Panc1 (cell line): Measurements from ENCODE around the gene SH3GLB2. TPM values are rescaled to one million over a fixed set of nuclear protein-coding genes. Genes with fewer than 3 reads are reported as not detected.

Experiments used
- ATAC-seq: fragments of 200-7000 bp; cut with Tn5 transposase; 2 replicates; pipeline ENCODE4 v1.9.1; 2020; ENCODE audit warnings: mild to moderate bottlenecking, moderate library complexity
- BruUV-seq: library from RNA; stranded (reverse); fragments of 400-500 nt; replicated peaks from 2 replicates; lab custom pipeline; 2021; lab: Mats Ljungman, UMichigan
- CTCF ChIA-PET: fragments of 300-600 bp; sonication (Branson Sonifier 250); formaldehyde crosslinking; loops from one replicate; lab custom pipeline; 2022; ENCODE audit warnings: antibody characterized with exemption; lab: Charles Lee
- POLR2A ChIA-PET: fragments of 300-600 bp; sonication (Branson Sonifier 250); formaldehyde crosslinking; loops from one replicate; lab custom pipeline; 2022; ENCODE audit warnings: antibody characterized with exemption; lab: Charles Lee
- DNase-seq: peaks from one replicate; pipeline ENCODE4 v3.0.0-alpha.2; 2010; ENCODE audit warnings: low read depth, low spot score
- H3K27ac ChIP-seq: 2 replicates; pipeline ENCODE4 v1.5.1; 2011; ENCODE audit warnings: mild to moderate bottlenecking, low read length, inconsistent platforms
- H3K27me3 ChIP-seq: fragments of 200-500 bp; sonication (Bioruptor generic); 2 replicates; pipeline ENCODE4 v1.6.0; 2014; ENCODE audit warnings: low read length, inconsistent platforms; ENCODE audit not compliant: control insufficient read depth, insufficient read depth
- H3K36me3 ChIP-seq: fragments of 200-500 bp; sonication (Bioruptor generic); 2 replicates; pipeline ENCODE4 v1.5.1; 2014; ENCODE audit warnings: inconsistent platforms, mild to moderate bottlenecking, low read length, moderate library complexity; ENCODE audit not compliant: control insufficient read depth, insufficient read depth
- H3K4me1 ChIP-seq: 2 replicates; pipeline ENCODE4 v1.5.1; 2011; ENCODE audit warnings: inconsistent platforms, mild to moderate bottlenecking, low read length, moderate library complexity; ENCODE audit not compliant: control insufficient read depth, insufficient read depth
- H3K4me3 ChIP-seq, 2 experiments: 2 replicates each; pipeline ENCODE4 v1.5.1; 2011 to 2012; ENCODE audit warnings: low read depth in 2 of 2, low read length in 2 of 2, mild to moderate bottlenecking in 2 of 2, inconsistent platforms in 1 of 2, moderate library complexity in 1 of 2
- H3K9me3 ChIP-seq: fragments of 200-500 bp; sonication (Bioruptor generic); 2 replicates; pipeline ENCODE4 v1.5.1; 2014; ENCODE audit warnings: low read depth, mild to moderate bottlenecking, inconsistent platforms, low read length, moderate library complexity; ENCODE audit not compliant: control insufficient read depth, insufficient read depth
- POLR2AphosphoS5 ChIP-seq: IDR thresholded peaks from 2 replicates; pipeline ENCODE4 v1.6.1; 2012; ENCODE audit warnings: mild to moderate bottlenecking, low read depth, low read length, moderate library complexity
- SIN3A ChIP-seq: IDR thresholded peaks from 2 replicates; pipeline ENCODE4 v1.6.1; 2012; ENCODE audit warnings: low read depth, mild to moderate bottlenecking, low read length, moderate library complexity, borderline replicate concordance; ENCODE audit not compliant: insufficient read depth
- TCF7L2 ChIP-seq: IDR thresholded peaks from 2 replicates; pipeline ENCODE4 v1.6.1; 2011; ENCODE audit warnings: mild to moderate bottlenecking, low read depth, low read length, inconsistent platforms
- in situ Hi-C: cut with HindIII; loops from 2 replicates; pipeline ENCODE4 v1.10.0; 2016; ENCODE audit warnings: low sequenced_read_pairs, low pct_unique_long_range_greater_than_20kb
- intact Hi-C: fragments of 100-400 bp; cut with micrococcal nuclease; formaldehyde crosslinking; loops from one replicate; pipeline ENCODE4 v1.10.0; 2022; ENCODE audit not compliant: unreplicated experiment
- total RNA-seq: library from RNA; stranded (reverse); gene quantifications from one replicate; pipeline ENCODE4 v1.2.1, GENCODE V29; 2021; ENCODE audit not compliant: unreplicated experiment
- TF ChIP-seq, protein P1 (sequence below): fragments of 450-650 bp; IDR thresholded peaks from 2 replicates; pipeline ENCODE4 v1.5.1; 2017; ENCODE audit warnings: mild to moderate bottlenecking
- TF ChIP-seq, protein P2 (sequence below), 2 experiments: IDR thresholded peaks; 2 replicates each; pipeline ENCODE4 v1.6.1; 2011 to 2012; ENCODE audit warnings: low read depth in 2 of 2, control low read depth in 1 of 2, low read length in 1 of 2, mild to moderate bottlenecking in 1 of 2, moderate library complexity in 1 of 2; ENCODE audit not compliant: insufficient read depth in 1 of 2

Gene SH3GLB2
- total RNA-seq, 1 experiment from 2014 or later = 68.3 TPM

DNA sequence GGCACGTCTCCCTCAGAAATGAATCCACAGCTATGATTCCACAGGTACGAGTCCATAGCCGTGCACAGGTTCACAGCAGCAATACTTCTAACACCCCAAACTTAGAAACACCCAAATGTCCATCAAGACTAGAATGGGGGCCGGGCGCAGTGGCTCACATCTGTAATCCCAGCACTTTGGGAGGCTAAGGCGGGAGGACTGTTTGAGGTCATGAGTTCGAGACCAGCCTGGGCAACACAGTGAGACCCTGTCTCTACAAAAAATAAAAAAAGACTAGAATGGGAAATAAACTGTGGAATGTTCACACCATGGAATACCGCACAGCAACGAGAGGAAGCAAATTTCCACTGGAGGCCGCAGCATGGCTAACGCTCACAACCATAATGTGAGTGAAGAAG, 48.5 kb upstream of the SH3GLB2 start:
- no peaks in the 10 kb centered on the region for H3K9me3 ChIP-seq
- POLR2A ChIA-PET = no interaction called here
- no peak overlapping the region for H3K27ac ChIP-seq
- H3K36me3 ChIP-seq = 0 out of 2 replicates have a peak, but pooled peaks cover 2% of the 10 kb centered on the region
- in situ Hi-C loops (no loop called here), intact Hi-C loops (no loop called here)
- CTCF ChIA-PET = no interaction called here
- no peaks in the 10 kb centered on the region for H3K27me3 ChIP-seq
- TF ChIP-seq, protein P1, sequence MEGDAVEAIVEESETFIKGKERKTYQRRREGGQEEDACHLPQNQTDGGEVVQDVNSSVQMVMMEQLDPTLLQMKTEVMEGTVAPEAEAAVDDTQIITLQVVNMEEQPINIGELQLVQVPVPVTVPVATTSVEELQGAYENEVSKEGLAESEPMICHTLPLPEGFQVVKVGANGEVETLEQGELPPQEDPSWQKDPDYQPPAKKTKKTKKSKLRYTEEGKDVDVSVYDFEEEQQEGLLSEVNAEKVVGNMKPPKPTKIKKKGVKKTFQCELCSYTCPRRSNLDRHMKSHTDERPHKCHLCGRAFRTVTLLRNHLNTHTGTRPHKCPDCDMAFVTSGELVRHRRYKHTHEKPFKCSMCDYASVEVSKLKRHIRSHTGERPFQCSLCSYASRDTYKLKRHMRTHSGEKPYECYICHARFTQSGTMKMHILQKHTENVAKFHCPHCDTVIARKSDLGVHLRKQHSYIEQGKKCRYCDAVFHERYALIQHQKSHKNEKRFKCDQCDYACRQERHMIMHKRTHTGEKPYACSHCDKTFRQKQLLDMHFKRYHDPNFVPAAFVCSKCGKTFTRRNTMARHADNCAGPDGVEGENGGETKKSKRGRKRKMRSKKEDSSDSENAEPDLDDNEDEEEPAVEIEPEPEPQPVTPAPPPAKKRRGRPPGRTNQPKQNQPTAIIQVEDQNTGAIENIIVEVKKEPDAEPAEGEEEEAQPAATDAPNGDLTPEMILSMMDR = no peak
- TF ChIP-seq SIN3A = no peak
- no peak for TF ChIP-seq POLR2AphosphoS5
- TF ChIP-seq TCF7L2 = no peak
- TF ChIP-seq, protein P2, sequence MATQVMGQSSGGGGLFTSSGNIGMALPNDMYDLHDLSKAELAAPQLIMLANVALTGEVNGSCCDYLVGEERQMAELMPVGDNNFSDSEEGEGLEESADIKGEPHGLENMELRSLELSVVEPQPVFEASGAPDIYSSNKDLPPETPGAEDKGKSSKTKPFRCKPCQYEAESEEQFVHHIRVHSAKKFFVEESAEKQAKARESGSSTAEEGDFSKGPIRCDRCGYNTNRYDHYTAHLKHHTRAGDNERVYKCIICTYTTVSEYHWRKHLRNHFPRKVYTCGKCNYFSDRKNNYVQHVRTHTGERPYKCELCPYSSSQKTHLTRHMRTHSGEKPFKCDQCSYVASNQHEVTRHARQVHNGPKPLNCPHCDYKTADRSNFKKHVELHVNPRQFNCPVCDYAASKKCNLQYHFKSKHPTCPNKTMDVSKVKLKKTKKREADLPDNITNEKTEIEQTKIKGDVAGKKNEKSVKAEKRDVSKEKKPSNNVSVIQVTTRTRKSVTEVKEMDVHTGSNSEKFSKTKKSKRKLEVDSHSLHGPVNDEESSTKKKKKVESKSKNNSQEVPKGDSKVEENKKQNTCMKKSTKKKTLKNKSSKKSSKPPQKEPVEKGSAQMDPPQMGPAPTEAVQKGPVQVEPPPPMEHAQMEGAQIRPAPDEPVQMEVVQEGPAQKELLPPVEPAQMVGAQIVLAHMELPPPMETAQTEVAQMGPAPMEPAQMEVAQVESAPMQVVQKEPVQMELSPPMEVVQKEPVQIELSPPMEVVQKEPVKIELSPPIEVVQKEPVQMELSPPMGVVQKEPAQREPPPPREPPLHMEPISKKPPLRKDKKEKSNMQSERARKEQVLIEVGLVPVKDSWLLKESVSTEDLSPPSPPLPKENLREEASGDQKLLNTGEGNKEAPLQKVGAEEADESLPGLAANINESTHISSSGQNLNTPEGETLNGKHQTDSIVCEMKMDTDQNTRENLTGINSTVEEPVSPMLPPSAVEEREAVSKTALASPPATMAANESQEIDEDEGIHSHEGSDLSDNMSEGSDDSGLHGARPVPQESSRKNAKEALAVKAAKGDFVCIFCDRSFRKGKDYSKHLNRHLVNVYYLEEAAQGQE (IDR thresholded peaks at IDR 0.05; ENCODE audit: insufficient read depth in 1 of 2, low read depth in 2 of 2, low read length in 1 of 2) = no peak
- DNase-seq = no peak
- no peak for ATAC-seq
- 0 out of 2 replicates have a peak, but pooled peaks cover 3% of the 10 kb centered on the region for H3K4me1 ChIP-seq
- H3K4me3 ChIP-seq = no peak overlapping the region
- no TSS peak for BruUV-seq

DNA sequence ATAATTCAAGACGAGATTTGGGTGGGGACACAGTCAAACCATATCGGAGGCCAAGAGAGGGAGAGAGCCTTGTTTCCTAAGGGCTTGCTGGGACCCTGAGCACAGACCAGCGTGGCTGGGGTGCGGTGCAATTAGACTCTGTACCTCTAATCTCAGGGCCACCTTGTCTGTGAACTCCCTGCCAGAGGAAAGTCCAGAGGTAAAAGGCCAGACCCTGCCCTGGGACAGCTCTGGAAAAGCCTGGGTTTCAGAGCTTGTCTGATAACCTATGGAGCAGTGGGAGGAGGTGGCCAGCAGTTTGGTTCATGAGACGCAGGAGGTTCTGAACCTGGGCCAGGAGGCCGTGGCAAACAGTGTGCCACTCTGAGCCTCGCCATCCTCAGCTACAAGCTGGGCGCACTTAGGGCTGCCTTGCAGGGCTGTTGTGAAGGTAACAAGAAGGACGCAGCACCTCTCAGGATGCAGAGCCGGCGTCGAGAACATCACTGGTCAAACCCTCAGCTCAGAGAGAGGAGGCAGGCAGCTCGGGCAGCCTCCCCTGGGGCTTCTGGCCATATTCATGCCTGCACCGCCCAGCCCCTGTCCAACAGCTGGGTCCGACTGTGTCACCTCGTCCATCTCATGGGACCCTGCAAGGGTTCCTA, 48.0 kb upstream of the SH3GLB2 start:
- in situ Hi-C loops (no loop called here), intact Hi-C loops (no loop called here)
- Histone ChIP-seq H3K36me3 (no peaks in the 10 kb centered on the region), H3K4me1 (0 out of 2 replicates have a peak, but pooled peaks cover 3% of the 10 kb centered on the region), H3K27ac (no peak overlapping the region), H3K4me3 (no peak overlapping the region), H3K27me3 (no peaks in the 10 kb centered on the region), H3K9me3 (no peaks in the 10 kb centered on the region)
- no peak for ATAC-seq
- no peak for DNase-seq
- BruUV-seq = no TSS peak
- TF ChIP-seq, protein P1 = no peak
- TF ChIP-seq POLR2AphosphoS5 = no peak
- TF ChIP-seq, protein P2 (IDR thresholded peaks at IDR 0.05; ENCODE audit: insufficient read depth in 1 of 2, low read depth in 2 of 2, low read length in 1 of 2) = no peak
- TF ChIP-seq SIN3A = no peak
- no peak for TF ChIP-seq TCF7L2
- ChIA-PET CTCF (no interaction called here), POLR2A (no interaction called here)
